Head of caudate nucleus (tissue), 42 donors: ENCODE measurements around the gene TPP2.
A peak's percentile ranks its signal among the peaks of the same experiment; 100 is the strongest.

Experiments
- DNase-seq, 42 donors: peaks; one replicate each; pipeline versions ENCODE4 v3.0.0 to v3.0.0-alpha.2; 2020 to 2021; ENCODE audit warnings: mixed read lengths in 7 of 42
- intact Hi-C: fragments of 100-400 bp; cut with DNase I; formaldehyde crosslinking; loops from one replicate; pipeline ENCODE4 v1.15.0; 2022

Gene TPP2

DNA sequence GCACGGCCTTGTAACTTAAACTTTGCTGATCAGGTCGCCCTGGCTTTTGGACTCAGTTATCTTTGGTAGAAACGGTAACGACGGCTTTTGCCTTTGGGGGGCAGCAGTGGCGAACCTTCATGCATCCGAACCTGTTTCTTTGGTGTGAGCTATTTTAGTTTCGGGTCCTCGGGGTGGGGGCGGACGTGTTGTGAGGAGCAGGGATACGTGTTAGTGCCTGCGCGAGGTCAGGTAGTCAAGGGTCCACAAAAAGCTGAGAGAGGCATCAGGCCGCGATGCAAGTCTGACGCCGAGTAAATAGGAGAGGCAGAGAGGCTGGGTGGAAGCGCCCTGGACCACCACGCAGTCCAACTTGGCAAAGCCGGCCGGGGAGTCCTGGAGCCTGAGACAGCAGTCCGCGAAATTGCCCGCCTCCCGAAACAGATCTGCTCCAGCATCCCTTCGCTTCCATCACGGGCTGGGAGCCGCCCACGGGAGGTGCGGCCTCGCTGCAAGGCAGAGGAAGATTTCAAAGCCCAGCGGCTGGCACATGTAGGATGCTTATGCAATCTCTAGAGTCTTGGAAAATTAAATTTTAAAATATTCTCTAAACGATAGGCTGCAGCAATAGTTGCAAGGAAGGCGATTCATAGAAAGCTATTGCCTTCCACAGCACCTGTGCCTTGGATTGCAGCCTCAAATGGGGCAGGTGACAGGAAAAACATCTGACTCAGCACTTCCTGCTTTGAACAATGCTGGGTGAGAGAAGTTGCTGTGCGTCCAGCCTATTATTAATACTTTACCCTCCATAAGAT lies 4.6 kb upstream of the TPP2 start:
- intact Hi-C loops, result loop anchor here (2.0 to 10.0 kb wide), 3 partner anchors 63 to 205 kb away; partner anchors contain the start of genes BIVM and POGLUT2

DNA sequence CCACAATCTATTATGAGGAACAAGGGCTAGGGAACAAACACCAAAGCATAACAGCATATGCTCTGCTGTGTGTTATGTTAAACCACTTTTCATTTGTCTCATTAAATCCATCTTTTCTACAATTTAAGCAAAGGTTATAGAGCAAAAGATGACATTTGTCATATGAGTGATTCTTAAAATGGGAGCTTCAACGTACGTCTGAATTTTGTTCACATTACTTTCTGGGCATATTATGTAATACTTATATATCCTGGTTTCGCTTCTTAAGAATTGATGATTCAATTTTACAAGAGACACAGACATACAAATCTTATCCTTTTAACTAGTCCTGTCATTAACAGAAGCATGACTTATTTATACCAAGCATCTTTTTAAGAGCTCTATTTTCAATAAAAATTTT lies 3.3 kb upstream of the TPP2 start:
- intact Hi-C loops, result loop anchor here (2.0 to 10.0 kb wide), 3 partner anchors 61 to 204 kb away; partner anchors contain the start of genes BIVM and POGLUT2
- DNase-seq, result no peak

More for the DNA sequence above, 4.6 kb upstream of the TPP2 start:
- peak; percentile 74 to 93 (median 86) for DNase-seq

- DNase-seq, result peak in 25 of 42 donors; percentile 11 to 57 (median 25)
- intact Hi-C loops, result loop anchor here (5.0 to 10.0 kb wide), 2 partner anchors 58 to 250 kb away; partner anchors contain the start of gene ERCC5
These were observed 509 bp downstream of the TPP2 start for GRCh38 chr13:102597029-102597961.

- DNase-seq, result no peak
- intact Hi-C loops, result loop anchor here (5.0 to 10.0 kb wide), 2 partner anchors 57 to 249 kb away; partner anchors contain the start of gene ERCC5
These were observed 1.3 kb downstream of the TPP2 start for GRCh38 chr13:102598061-102598460.

- intact Hi-C loops, result loop anchor here (5.0 to 10.0 kb wide), 2 partner anchors 55 to 248 kb away; partner anchors contain the start of gene ERCC5
- no peak for DNase-seq
These were observed 2.7 kb downstream of the TPP2 start for GRCh38 chr13:102599426-102600012.

GRCh38 chr13:102606537-102607309 lies 9.9 kb downstream of the TPP2 start:
- intact Hi-C loops, result no loop called here
- no peak for DNase-seq

GRCh38 chr13:102608974-102609373 lies 12.2 kb downstream of the TPP2 start:
- intact Hi-C loops, result no loop called here
- no peak for DNase-seq

- DNase-seq, result no peak
- intact Hi-C loops, result no loop called here
These were observed 12.9 kb downstream of the TPP2 start for GRCh38 chr13:102609696-102610095.

GRCh38 chr13:102610296-102610895 lies 13.6 kb downstream of the TPP2 start:
- DNase-seq, result no peak
- intact Hi-C loops, result no loop called here

GRCh38 chr13:102617697-102618350 lies 21.0 kb downstream of the TPP2 start:
- intact Hi-C loops, result no loop called here
- no peak for DNase-seq

DNA sequence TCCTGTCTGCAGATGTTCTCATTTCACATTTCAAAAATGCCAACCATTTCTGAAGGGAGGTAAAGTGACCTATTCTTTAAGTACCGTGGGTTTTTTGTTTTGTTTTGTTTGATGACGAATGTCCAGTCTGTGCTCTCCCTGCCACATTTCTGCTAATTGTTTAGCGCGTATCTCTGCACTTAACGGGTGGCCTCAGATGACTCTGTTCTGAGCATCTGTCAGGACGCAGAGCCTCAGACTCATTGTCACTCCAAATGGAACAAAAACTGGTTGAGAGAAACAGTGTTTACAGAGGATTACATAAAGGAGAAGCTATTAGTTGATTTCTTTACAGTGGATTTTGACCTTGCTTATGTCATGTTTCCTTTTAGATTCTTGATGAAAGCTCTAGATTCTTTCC lies 23.7 kb downstream of the TPP2 start:
- intact Hi-C loops, result no loop called here
- no peak for DNase-seq

GRCh38 chr13:102626928-102627327 lies 30.1 kb downstream of the TPP2 start:
- intact Hi-C loops, result no loop called here
- DNase-seq, result no peak

DNA sequence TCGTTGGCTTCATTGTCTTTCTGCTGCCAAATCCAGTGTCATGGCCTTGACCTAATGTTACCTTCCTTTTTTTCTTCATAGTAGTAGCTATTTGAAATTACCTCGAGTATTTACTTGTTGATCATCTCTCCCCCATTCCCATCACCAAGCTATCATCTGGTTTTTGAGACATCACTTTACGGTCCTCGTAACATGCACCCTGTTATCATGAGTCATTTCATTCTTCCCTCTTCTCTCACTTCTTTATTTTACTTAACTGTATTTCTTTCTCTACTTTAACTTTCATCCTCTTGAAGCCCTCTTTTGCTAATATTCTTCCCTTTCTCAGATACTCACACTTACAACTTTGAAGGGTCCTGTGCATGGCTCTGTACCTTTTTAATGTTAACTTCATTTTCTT lies 31.8 kb downstream of the TPP2 start:
- DNase-seq, result no peak
- intact Hi-C loops, result no loop called here

- intact Hi-C loops, result no loop called here
- DNase-seq, result no peak
These were observed 34.4 kb downstream of the TPP2 start for GRCh38 chr13:102631198-102631597.

DNA sequence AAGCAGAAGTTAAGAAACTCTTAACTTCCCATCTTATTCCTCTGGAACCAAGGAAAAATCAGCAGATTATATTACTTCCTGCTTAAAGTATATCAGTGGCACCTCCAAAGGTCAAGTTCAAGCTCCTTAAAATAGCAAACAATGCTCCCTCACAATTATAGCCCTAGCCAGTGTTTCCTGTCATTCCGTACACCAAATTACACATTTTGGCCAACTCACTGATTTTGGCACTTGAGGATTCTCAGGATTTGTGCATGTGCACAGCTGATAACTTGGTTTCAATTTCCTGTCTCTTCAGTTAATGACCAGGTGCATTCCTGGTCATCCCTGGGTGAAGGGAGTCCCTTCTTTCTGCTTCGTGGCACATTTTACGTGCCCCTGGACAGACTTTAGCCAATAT lies 42.0 kb downstream of the TPP2 start:
- DNase-seq, result no peak
- intact Hi-C loops, result no loop called here

GRCh38 chr13:102642029-102642428 lies 45.2 kb downstream of the TPP2 start:
- no peak for DNase-seq
- intact Hi-C loops, result no loop called here

- intact Hi-C loops, result no loop called here
- peak in 39 of 42 donors; percentile 7 to 75 (median 38) for DNase-seq
These were observed 45.7 kb downstream of the TPP2 start for GRCh38 chr13:102642475-102642874.

DNA sequence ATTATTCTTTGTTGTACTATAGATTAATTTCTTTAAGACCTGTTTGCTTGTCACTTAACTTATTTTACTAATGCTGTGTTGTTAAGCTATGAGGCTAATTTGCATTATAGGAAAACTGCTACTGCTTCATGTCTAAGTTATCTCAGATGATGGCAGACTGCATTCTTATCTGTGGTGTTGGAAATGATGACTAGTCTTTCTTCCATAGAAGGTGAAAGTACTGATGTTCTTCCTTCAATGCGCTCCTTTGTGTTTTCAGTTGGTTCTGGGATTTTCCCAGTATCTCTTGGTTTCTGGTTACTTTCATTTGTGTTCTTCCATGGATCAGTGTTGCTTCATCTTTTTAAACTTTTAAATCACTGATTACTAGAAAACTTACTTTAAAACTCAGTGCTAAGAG lies 46.9 kb downstream of the TPP2 start:
- DNase-seq, result no peak
- intact Hi-C loops, result no loop called here
